CD4-positive, CD25-positive, alpha-beta regulatory T cell (primary cell): Measurements from ENCODE around the gene COL7A1. TPM values are rescaled to one million over a fixed set of nuclear protein-coding genes. Genes with fewer than 3 reads are reported as not detected.

Source experiments
- ATAC-seq, 2 donors: fragments of 150-1000 bp; cut with Tn5 transposase; one replicate each; pipeline ENCODE4 v1.10.0; 2021; ENCODE audit warnings: low read depth in 2 of 2, moderate number of reproducible peaks in 2 of 2, moderate library complexity in 1 of 2
- DNase-seq, 3 donors: peaks; one replicate each; pipeline versions ENCODE4 v3.0.0 to v3.0.0-alpha.2; 2012 to 2022; ENCODE audit warnings: mixed read lengths in 1 of 3
- H3K27ac ChIP-seq: one replicate; pipeline ENCODE4 v1.7.0; 2013; ENCODE audit warnings: mild to moderate bottlenecking, low read length; ENCODE audit not compliant: insufficient read depth, poor library complexity, severe bottlenecking
- H3K27me3 ChIP-seq: one replicate; pipeline ENCODE4 v1.7.0; 2013; ENCODE audit warnings: low read length; ENCODE audit not compliant: control insufficient read depth, insufficient read depth
- H3K36me3 ChIP-seq: one replicate; pipeline ENCODE4 v1.7.0; 2013; ENCODE audit warnings: mild to moderate bottlenecking, low read length, moderate library complexity; ENCODE audit not compliant: control insufficient read depth, insufficient read depth
- H3K4me1 ChIP-seq: 2 replicates; pipeline ENCODE4 v1.7.0; 2013; ENCODE audit warnings: mild to moderate bottlenecking, low read length; ENCODE audit not compliant: insufficient read depth, control insufficient read depth, poor library complexity, severe bottlenecking
- H3K4me3 ChIP-seq: one replicate; pipeline ENCODE4 v1.7.0; 2013; ENCODE audit warnings: low read depth, mild to moderate bottlenecking, low read length, moderate library complexity
- H3K9me3 ChIP-seq, 2 experiments: 1 replicate in 1 of 2; 2 replicates in 1 of 2; pipeline ENCODE4 v1.7.0; 2013; ENCODE audit warnings: low read length in 2 of 2, mild to moderate bottlenecking in 1 of 2, moderate library complexity in 1 of 2; ENCODE audit not compliant: control insufficient read depth in 2 of 2
- H3K27ac Mint-ChIP-seq, 3 donors: one replicate each; pipeline ENCODE4 v1.8.0; 2020 to 2022; ENCODE audit warnings: mild to moderate bottlenecking in 3 of 3, mixed read lengths in 3 of 3, moderate library complexity in 2 of 3
- H3K27me3 Mint-ChIP-seq: one replicate; pipeline ENCODE4 v1.8.0; 2022; ENCODE audit warnings: mild to moderate bottlenecking, mixed read lengths
- H3K36me3 Mint-ChIP-seq: one replicate; pipeline ENCODE4 v1.8.0; 2020; ENCODE audit warnings: mixed read lengths
- H3K4me1 Mint-ChIP-seq, 4 donors: one replicate each; pipeline ENCODE4 v1.8.0; 2020 to 2022; ENCODE audit warnings: mixed read lengths in 4 of 4, mild to moderate bottlenecking in 1 of 4
- H3K4me3 Mint-ChIP-seq, 4 donors: one replicate each; pipeline ENCODE4 v1.8.0; 2020 to 2022; ENCODE audit warnings: mild to moderate bottlenecking in 4 of 4, mixed read lengths in 4 of 4, moderate library complexity in 3 of 4
- H3K9me3 Mint-ChIP-seq, 7 donors: one replicate each; pipeline ENCODE4 v1.8.0; 2020 to 2022; ENCODE audit warnings: mixed read lengths in 7 of 7, mild to moderate bottlenecking in 3 of 7, moderate library complexity in 2 of 7
- polyA plus RNA-seq, 4 donors: library from polyadenylated mRNA; unstranded; fragments of 300-500 nt; fragmentation: Illumina TruSeq; gene quantifications; one replicate each; pipeline ENCODE4 v1.2.3, GENCODE V29; 2021
- total RNA-seq: library from RNA; stranded (reverse); gene quantifications from one replicate; pipeline ENCODE4 v1.2.3, GENCODE V29; 2022

COL7A1 gene
- total RNA-seq (1.1 TPM), polyA plus RNA-seq (not detected)

- no peak for ATAC-seq
- Histone ChIP-seq H3K27me3 (no peaks in the 10 kb centered on the region), H3K9me3 (no peaks in the 10 kb centered on the region), H3K36me3 (peaks cover 10% of the 10 kb centered on the region), H3K4me1 (peaks cover 5% of the 10 kb centered on the region), H3K27ac (no peak within 1 kb of the TSS), H3K4me3 (no peak within 1 kb of the TSS)
- peaks cover 10% of the 10 kb centered on the region for H3K36me3 Mint-ChIP-seq
- H3K27me3 Mint-ChIP-seq: peaks cover 19% of the 10 kb centered on the region
- no peak within 1 kb of the TSS for H3K4me3 Mint-ChIP-seq
- peaks cover 0 to 2% (median 0%) of the 10 kb centered on the region in 7 donors for H3K9me3 Mint-ChIP-seq
- peaks cover 0 to 16% (median under 1%) of the 10 kb centered on the region in 4 donors for H3K4me1 Mint-ChIP-seq
- no peak for DNase-seq
- H3K27ac Mint-ChIP-seq: peak within 1 kb of the TSS in 1 of 3 donors; percentile 60
These were observed at the start of gene COL7A1 for GRCh38 chr3:48595075-48595525. COL7A1 (minus strand) TSS chr3:48595329; CDS start chr3:48595159, 170 bp downstream.

- Histone ChIP-seq H3K9me3 (no peaks in the 10 kb centered on the region), H3K27me3 (no peaks in the 10 kb centered on the region), H3K27ac (no peak overlapping the region), H3K4me1 (no peaks in the 10 kb centered on the region), H3K4me3 (no peak overlapping the region), H3K36me3 (no peaks in the 10 kb centered on the region)
- Mint-ChIP-seq H3K9me3 (peaks cover 0 to 1% (median 0%) of the 10 kb centered on the region in 7 donors), H3K27ac (no peak overlapping the region), H3K27me3 (no peaks in the 10 kb centered on the region), H3K4me1 (peaks cover 0 to 9% (median 5%) of the 10 kb centered on the region in 4 donors), H3K4me3 (no peak overlapping the region), H3K36me3 (no peaks in the 10 kb centered on the region)
- DNase-seq (no peak), ATAC-seq (no peak)
These were observed 47.5 kb upstream of the COL7A1 start for GRCh38 chr3:48642605-48643004.

- H3K27ac ChIP-seq: no peak overlapping the region
- peaks cover 0 to 1% (median 0%) of the 10 kb centered on the region in 7 donors for H3K9me3 Mint-ChIP-seq
- no peak overlapping the region for H3K4me3 ChIP-seq
- H3K27me3 Mint-ChIP-seq: no peaks in the 10 kb centered on the region
- ATAC-seq (no peak), DNase-seq (no peak)
- H3K9me3 ChIP-seq: no peaks in the 10 kb centered on the region
- peaks cover under 1% of the 10 kb centered on the region for H3K4me1 ChIP-seq
- no peak overlapping the region for H3K27ac Mint-ChIP-seq
- H3K4me1 Mint-ChIP-seq: peaks cover 0 to 11% (median 5%) of the 10 kb centered on the region in 4 donors
- no peaks in the 10 kb centered on the region for H3K36me3 Mint-ChIP-seq
- no peaks in the 10 kb centered on the region for H3K36me3 ChIP-seq
- no peak overlapping the region for H3K4me3 Mint-ChIP-seq
- no peaks in the 10 kb centered on the region for H3K27me3 ChIP-seq
These were observed 46.3 kb upstream of the COL7A1 start for GRCh38 chr3:48641396-48641795.

GRCh38 chr3:48639944-48640606 lies 44.9 kb upstream of the COL7A1 start:
- H3K27ac Mint-ChIP-seq: no peak overlapping the region
- ATAC-seq: no peak
- peaks cover 0 to 1% (median 0%) of the 10 kb centered on the region in 7 donors for H3K9me3 Mint-ChIP-seq
- Histone ChIP-seq H3K4me3 (no peak overlapping the region), H3K4me1 (peaks cover 10% of the 10 kb centered on the region), H3K27me3 (no peaks in the 10 kb centered on the region), H3K36me3 (no peaks in the 10 kb centered on the region), H3K9me3 (no peaks in the 10 kb centered on the region), H3K27ac (no peak overlapping the region)
- peaks cover 0 to 17% (median 11%) of the 10 kb centered on the region in 4 donors for H3K4me1 Mint-ChIP-seq
- no peaks in the 10 kb centered on the region for H3K36me3 Mint-ChIP-seq
- no peaks in the 10 kb centered on the region for H3K27me3 Mint-ChIP-seq
- H3K4me3 Mint-ChIP-seq: peak overlapping the region in 1 of 4 donors; percentile 38
- no peak for DNase-seq

- Histone ChIP-seq H3K36me3 (no peaks in the 10 kb centered on the region), H3K4me3 (no peak overlapping the region), H3K27me3 (no peaks in the 10 kb centered on the region), H3K9me3 (no peaks in the 10 kb centered on the region), H3K27ac (no peak overlapping the region), H3K4me1 (peaks cover 26% of the 10 kb centered on the region)
- Mint-ChIP-seq H3K27me3 (no peaks in the 10 kb centered on the region), H3K9me3 (no peaks in the 10 kb centered on the region), H3K27ac (peak overlapping the region in 2 of 3 donors; percentile 20), H3K4me3 (peak overlapping the region; percentile 52 to 91 (median 88)), H3K36me3 (peaks cover 5% of the 10 kb centered on the region), H3K4me1 (peaks cover 0 to 32% (median 21%) of the 10 kb centered on the region in 4 donors)
- DNase-seq (no peak), ATAC-seq (no peak)
These were observed 42.2 kb upstream of the COL7A1 start for GRCh38 chr3:48637305-48637704.

GRCh38 chr3:48636149-48636655 lies 41.1 kb upstream of the COL7A1 start:
- Histone ChIP-seq H3K27me3 (no peaks in the 10 kb centered on the region), H3K36me3 (no peaks in the 10 kb centered on the region), H3K9me3 (no peaks in the 10 kb centered on the region), H3K27ac (no peak overlapping the region), H3K4me3 (peak overlapping the region; percentile 68), H3K4me1 (peaks cover 26% of the 10 kb centered on the region)
- Mint-ChIP-seq H3K36me3 (peaks cover 5% of the 10 kb centered on the region), H3K4me3 (peak overlapping the region; percentile 88 to 91 (median 90)), H3K27ac (peak overlapping the region in 2 of 3 donors; percentile 46 to 78), H3K27me3 (no peaks in the 10 kb centered on the region), H3K9me3 (no peaks in the 10 kb centered on the region), H3K4me1 (peaks cover 0 to 36% (median 21%) of the 10 kb centered on the region in 4 donors)
- no peak for DNase-seq
- no peak for ATAC-seq

GRCh38 chr3:48635222-48636021 lies 40.3 kb upstream of the COL7A1 start, which contains the start of gene SLC26A6:
SLC26A6 (minus strand) TSS chr3:48635461; CDS start chr3:48635393, 68 bp downstream.
- peak within 1 kb of the TSS; percentile 88 to 91 (median 90) for H3K4me3 Mint-ChIP-seq
- DNase-seq (peak; percentile 86 to 96 (median 91)), ATAC-seq (peak; percentile 95 to 96)
- peak within 1 kb of the TSS; percentile 69 for H3K4me3 ChIP-seq
- peak within 1 kb of the TSS; percentile 33 for H3K27ac ChIP-seq
- H3K27me3 Mint-ChIP-seq: no peaks in the 10 kb centered on the region
- H3K27ac Mint-ChIP-seq: peak within 1 kb of the TSS; percentile 52 to 78 (median 67)
- no peaks in the 10 kb centered on the region for H3K9me3 Mint-ChIP-seq
- no peaks in the 10 kb centered on the region for H3K27me3 ChIP-seq
- H3K4me1 ChIP-seq: peaks cover 26% of the 10 kb centered on the region
- H3K36me3 ChIP-seq: peaks cover 3% of the 10 kb centered on the region
- H3K36me3 Mint-ChIP-seq: peaks cover 5% of the 10 kb centered on the region
- H3K9me3 ChIP-seq: no peaks in the 10 kb centered on the region
- peaks cover 0 to 36% (median 21%) of the 10 kb centered on the region in 4 donors for H3K4me1 Mint-ChIP-seq
